GM23338 (cell line): Measurements from ENCODE around the gene PDIA5. TPM values are rescaled to one million over a fixed set of nuclear protein-coding genes. Genes with fewer than 3 reads are reported as not detected.

Source experiments
- ATAC-seq: fragments of 200-7000 bp; cut with Tn5 transposase; 3 replicates; pipeline ENCODE4 v1.9.1; 2020
- DNase-seq: peaks from one replicate; pipeline ENCODE4 v3.0.0-alpha.2; 2015; ENCODE audit warnings: low spot score
- H2AFZ ChIP-seq: fragments of 200-600 bp; sonication (generic); 2 replicates; pipeline ENCODE4 v1.8.0; 2016; ENCODE audit warnings: antibody characterized with exemption, mild to moderate bottlenecking, moderate library complexity
- H3F3A ChIP-seq: fragments of 200-600 bp; sonication (generic); replicated peaks from 2 replicates; pipeline ENCODE4 v1.8.0; 2017; ENCODE audit warnings: antibody characterized with exemption, mixed run types, low read depth
- H3K27ac ChIP-seq: fragments of 200-600 bp; sonication (generic); 2 replicates; pipeline ENCODE4 v1.6.1; 2016; ENCODE audit warnings: low read depth
- H3K27me3 ChIP-seq: fragments of 200-600 bp; sonication (generic); 2 replicates; pipeline ENCODE4 v1.8.0; 2016; ENCODE audit warnings: mild to moderate bottlenecking, mixed run types, moderate library complexity; ENCODE audit not compliant: insufficient read depth
- H3K36me3 ChIP-seq: fragments of 200-600 bp; sonication (generic); 2 replicates; pipeline ENCODE4 v1.8.0; 2016; ENCODE audit warnings: mild to moderate bottlenecking; ENCODE audit not compliant: insufficient read depth
- H3K4me1 ChIP-seq: fragments of 200-600 bp; sonication (generic); 2 replicates; pipeline ENCODE4 v1.8.0; 2016; ENCODE audit warnings: mild to moderate bottlenecking, moderate library complexity; ENCODE audit not compliant: insufficient read depth
- H3K4me2 ChIP-seq: fragments of 200-600 bp; sonication (generic); 2 replicates; pipeline ENCODE4 v1.7.1; 2017; ENCODE audit warnings: mixed run types
- H3K4me3 ChIP-seq: fragments of 200-600 bp; sonication (generic); 2 replicates; pipeline ENCODE4 v1.6.1; 2016; ENCODE audit warnings: mixed run types
- H3K79me2 ChIP-seq: fragments of 200-600 bp; sonication (generic); replicated peaks from 2 replicates; pipeline ENCODE4 v1.8.0; 2017; ENCODE audit warnings: mild to moderate bottlenecking; ENCODE audit not compliant: insufficient read depth
- H3K9me2 ChIP-seq: fragments of 200-600 bp; sonication (generic); 2 replicates; pipeline ENCODE4 v1.8.0; 2017; ENCODE audit not compliant: insufficient read depth
- H4K20me1 ChIP-seq: fragments of 200-600 bp; sonication (generic); replicated peaks from 2 replicates; pipeline ENCODE4 v1.8.0; 2017; ENCODE audit warnings: mild to moderate bottlenecking; ENCODE audit not compliant: insufficient read depth
- H3K27ac Mint-ChIP-seq: 2 replicates; pipeline ENCODE4 v1.8.0; 2020; ENCODE audit warnings: inconsistent platforms, mild to moderate bottlenecking, moderate library complexity, mixed read lengths
- H3K27me3 Mint-ChIP-seq: 3 replicates; pipeline ENCODE4 v1.8.0; 2022; ENCODE audit warnings: low read depth, mild to moderate bottlenecking, moderate library complexity, mixed read lengths, inconsistent platforms; ENCODE audit not compliant: insufficient read depth, poor library complexity
- H3K36me3 Mint-ChIP-seq: 3 replicates; pipeline ENCODE4 v1.8.0; 2021; ENCODE audit warnings: low read depth, mild to moderate bottlenecking, inconsistent platforms, moderate library complexity, mixed read lengths
- H3K4me1 Mint-ChIP-seq: 3 replicates; pipeline ENCODE4 v1.8.0; 2020; ENCODE audit warnings: mild to moderate bottlenecking, inconsistent platforms, mixed read lengths
- H3K4me3 Mint-ChIP-seq: 3 replicates; pipeline ENCODE4 v1.8.0; 2021; ENCODE audit warnings: moderate library complexity, mild to moderate bottlenecking, inconsistent platforms, mixed read lengths
- H3K9me3 Mint-ChIP-seq: 3 replicates; pipeline ENCODE4 v1.8.0; 2020; ENCODE audit warnings: moderate library complexity, mild to moderate bottlenecking, inconsistent platforms, mixed read lengths
- CREB1 ChIP-seq: fragments of 250-450 bp; sonication (Bioruptor Pico); IDR thresholded peaks from 2 replicates; pipeline ENCODE4 v1.5.0; 2020; ENCODE audit warnings: low read depth, mild to moderate bottlenecking, moderate library complexity
- CTCF ChIP-seq, 2 experiments: fragments of 200-600 bp in 1 of 2; sonication (generic) in 1 of 2; conservative IDR thresholded peaks; 2 replicates each; pipeline versions ENCODE4 v1.5.1 to v1.6.1; 2016 to 2017; ENCODE audit warnings: antibody characterized with exemption in 2 of 2, low read depth in 2 of 2, mild to moderate bottlenecking in 2 of 2, moderate library complexity in 1 of 2
- EZH2 ChIP-seq: fragments of 200-600 bp; sonication (generic); IDR thresholded peaks from one replicate; pipeline ENCODE4 v1.8.0; 2017; ENCODE audit warnings: antibody characterized with exemption, mild to moderate bottlenecking, low read depth; ENCODE audit not compliant: unreplicated experiment
- EZH2phosphoT487 ChIP-seq: fragments of 200-600 bp; sonication (generic); IDR thresholded peaks from one replicate; pipeline ENCODE4 v1.8.1; 2018; ENCODE audit warnings: antibody characterized with exemption; ENCODE audit not compliant: unreplicated experiment
- POLR2AphosphoS5 ChIP-seq: IDR thresholded peaks from 2 replicates; pipeline ENCODE4 v1.6.1; 2016; ENCODE audit warnings: antibody characterized with exemption, low read depth
- REST ChIP-seq: IDR thresholded peaks from one replicate; pipeline ENCODE4 v1.6.1; 2018; ENCODE audit warnings: antibody characterized with exemption; ENCODE audit not compliant: unreplicated experiment
- ZNF331 ChIP-seq: fragments of 250-450 bp; sonication (Bioruptor Pico); IDR thresholded peaks from 2 replicates; pipeline ENCODE4 v1.5.0; 2020; ENCODE audit warnings: low read depth, mild to moderate bottlenecking, moderate library complexity
- ZNF462 ChIP-seq: fragments of 250-450 bp; sonication (Bioruptor Pico); IDR thresholded peaks from 2 replicates; pipeline ENCODE4 v1.5.0; 2020; ENCODE audit warnings: mild to moderate bottlenecking, moderate library complexity
- polyA plus RNA-seq: library from polyadenylated mRNA; unstranded; fragments of >200 nt; fragmentation: Nextera tagmentation; extraction: Ambion mirVana; gene quantifications from 2 replicates; pipeline ENCODE4 v1.2.1, GENCODE V29; 2016
- total RNA-seq: library from RNA; depleted of rRNA; stranded (reverse); fragments of >200 nt; shearing (Covaris generic); gene quantifications from 2 replicates; pipeline ENCODE4 v1.2.3, GENCODE V29; 2014

PDIA5 gene
- total and polyA plus RNA-seq, 2 experiments from 2014 or later = 22.9 to 28.1 TPM

- no peak for DNase-seq
- Histone ChIP-seq H3K9me2 (no peaks in the 10 kb centered on the region), H3K27me3 (no peaks in the 10 kb centered on the region), H3K4me1 (no peaks in the 10 kb centered on the region), H3K27ac (no peak overlapping the region), H3K79me2 (no peaks in the 10 kb centered on the region), H3K4me2 (no peak overlapping the region), H2AFZ (no peak overlapping the region), H3K36me3 (peaks cover 9% of the 10 kb centered on the region; the same call in 1 of the 2 replicates), H3K4me3 (no peak overlapping the region), H4K20me1 (no peaks in the 10 kb centered on the region), H3F3A (no peaks in the 10 kb centered on the region)
- no peaks in the 10 kb centered on the region for H3K4me1 Mint-ChIP-seq
- peaks cover 3% of the 10 kb centered on the region; the same call in 2 of the 3 replicates for H3K9me3 Mint-ChIP-seq
- H3K4me3 Mint-ChIP-seq = no peak overlapping the region
- peaks cover 7% of the 10 kb centered on the region for H3K27me3 Mint-ChIP-seq
- no peak for ATAC-seq
- H3K27ac Mint-ChIP-seq = no peak overlapping the region
- TF ChIP-seq CREB1 (no peak), REST (no peak), ZNF331 (no peak), CTCF (conservative IDR thresholded peaks at IDR 0.05; ENCODE audit: low read depth in 2 of 2) (no peak), POLR2AphosphoS5 (no peak), ZNF462 (CRISPR knock-in tag) (no peak), EZH2 (no peak), EZH2phosphoT487 (no peak)
- H3K36me3 Mint-ChIP-seq = peaks cover 35% of the 10 kb centered on the region
These were observed 93.3 kb downstream of the PDIA5 start for GRCh38 chr3:123159926-123160635.
